Stimulated activated CD4-positive, alpha-beta T cell treated with anti-CD3 and anti-CD28 coated beads, Interleukin-2, amount 100 ng/mL, for 4 hours (primary cell): ENCODE results near the gene FOLR2.

Experiments used
- DNase-seq: peaks from one replicate; pipeline ENCODE4 v3.0.0-alpha.2; 2020; ENCODE audit warnings: low read depth

FOLR2 gene

DNA sequence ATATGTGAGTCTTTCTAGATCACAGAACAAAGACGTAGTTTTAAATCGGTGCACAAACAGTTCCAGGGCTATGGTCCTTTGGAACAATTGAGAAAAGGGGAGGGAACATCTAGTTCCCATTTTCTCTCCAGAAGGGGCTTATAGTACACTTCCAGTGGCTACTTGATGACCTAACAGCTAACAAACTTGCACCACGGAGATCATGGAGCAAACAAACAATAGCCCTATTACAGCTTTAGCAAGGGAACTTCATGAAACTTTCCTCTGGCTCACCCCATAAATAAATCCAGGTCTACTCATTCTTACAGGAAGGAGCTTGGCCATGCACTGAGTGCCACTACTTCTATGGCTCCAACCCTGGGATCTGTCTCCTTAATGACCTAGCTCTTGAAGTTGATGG lies 8.3 kb upstream of the FOLR2 start:
- DNase-seq = no peak

DNA sequence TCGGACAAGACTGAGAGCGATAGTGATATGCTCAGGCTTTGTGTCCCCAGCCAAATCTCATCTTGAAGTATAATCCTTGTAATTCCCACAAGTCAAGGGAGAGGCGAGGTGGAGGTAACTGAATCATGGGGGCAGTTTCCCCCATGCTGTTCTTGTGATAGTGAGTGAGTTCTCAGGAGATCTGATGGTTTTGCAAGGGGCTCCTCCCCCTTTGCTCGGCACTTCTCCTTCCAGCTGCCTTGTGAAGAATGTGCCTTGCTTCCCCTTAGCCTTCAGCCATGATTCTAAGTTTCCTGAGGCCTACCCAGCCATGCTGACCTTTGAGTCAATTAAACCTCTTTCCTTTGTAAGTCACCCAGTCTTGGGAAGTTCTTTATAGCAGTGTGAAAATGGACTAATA lies 7.5 kb upstream of the FOLR2 start:
- no peak for DNase-seq

- DNase-seq = no peak
These were observed 1.2 kb downstream of the FOLR2 start for GRCh38 chr11:72217841-72218240.

DNA sequence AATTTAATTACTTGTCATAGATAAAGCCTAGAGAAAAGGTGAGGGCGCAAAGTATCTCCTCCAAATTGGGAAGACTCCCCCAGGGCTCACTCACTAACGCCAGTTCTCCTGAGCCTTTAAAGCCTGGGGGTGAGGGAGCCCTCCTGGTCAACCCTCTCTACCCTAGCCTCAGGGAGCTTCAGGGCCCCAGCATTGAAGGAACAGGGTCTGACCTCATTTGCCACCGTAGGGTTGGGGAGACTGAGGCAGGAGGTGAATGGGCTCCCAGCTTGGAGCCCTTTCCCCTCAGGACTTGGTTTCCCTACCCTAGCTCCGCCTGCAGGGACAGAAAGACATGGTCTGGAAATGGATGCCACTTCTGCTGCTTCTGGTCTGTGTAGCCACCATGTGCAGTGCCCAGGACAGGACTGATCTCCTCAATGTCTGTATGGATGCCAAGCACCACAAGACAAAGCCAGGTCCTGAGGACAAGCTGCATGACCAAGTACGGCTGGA lies 1.7 kb downstream of the FOLR2 start:
- DNase-seq = no peak

GRCh38 chr11:72220696-72221363 lies 4.2 kb downstream of the FOLR2 start:
- DNase-seq = no peak

GRCh38 chr11:72221386-72222075 lies 4.9 kb downstream of the FOLR2 start:
- DNase-seq = no peak

DNA sequence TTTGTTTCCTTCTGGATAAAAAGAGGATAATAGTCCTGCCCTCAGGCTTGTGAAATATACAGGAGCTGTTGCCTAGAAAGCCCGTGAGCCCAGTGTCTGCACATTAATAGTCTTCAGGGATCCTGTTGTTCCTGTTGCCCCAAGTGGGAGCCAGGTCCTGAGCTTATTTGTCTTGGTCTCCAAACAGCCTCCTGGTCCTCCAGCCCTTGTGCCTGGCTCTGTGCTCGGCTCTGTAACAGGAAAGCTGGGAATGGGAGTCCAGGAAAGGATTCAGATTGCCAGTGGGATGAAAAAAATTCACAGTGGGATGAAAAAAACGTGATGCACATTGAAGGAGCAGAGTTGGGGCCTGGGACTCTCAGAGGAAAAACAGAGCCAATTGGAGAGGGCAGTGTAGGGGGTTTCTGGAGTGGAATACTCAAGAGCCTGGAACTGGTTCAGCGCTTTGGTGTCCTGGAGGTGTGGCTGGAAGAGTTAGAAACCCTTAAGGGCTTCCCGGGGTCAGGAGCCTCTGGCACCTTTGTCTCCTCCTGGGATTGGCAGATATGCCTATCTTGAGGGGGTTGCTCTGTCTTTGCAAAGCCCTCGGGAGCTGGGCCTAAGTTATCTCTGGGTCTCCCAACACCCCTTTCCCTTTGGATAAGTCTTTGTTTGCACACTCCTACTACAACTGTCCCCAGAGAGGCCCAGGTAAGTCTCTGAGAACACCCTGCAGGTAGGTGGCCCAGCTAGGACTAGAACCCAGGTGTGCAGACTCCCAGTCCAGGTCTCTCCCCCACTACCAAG lies 5.7 kb downstream of the FOLR2 start:
- no peak for DNase-seq

- peak; percentile 85 for DNase-seq
These were observed 6.5 kb downstream of the FOLR2 start for GRCh38 chr11:72222907-72223614.

GRCh38 chr11:72223615-72224563 lies 7.3 kb downstream of the FOLR2 start:
- peak; percentile 28 for DNase-seq

DNA sequence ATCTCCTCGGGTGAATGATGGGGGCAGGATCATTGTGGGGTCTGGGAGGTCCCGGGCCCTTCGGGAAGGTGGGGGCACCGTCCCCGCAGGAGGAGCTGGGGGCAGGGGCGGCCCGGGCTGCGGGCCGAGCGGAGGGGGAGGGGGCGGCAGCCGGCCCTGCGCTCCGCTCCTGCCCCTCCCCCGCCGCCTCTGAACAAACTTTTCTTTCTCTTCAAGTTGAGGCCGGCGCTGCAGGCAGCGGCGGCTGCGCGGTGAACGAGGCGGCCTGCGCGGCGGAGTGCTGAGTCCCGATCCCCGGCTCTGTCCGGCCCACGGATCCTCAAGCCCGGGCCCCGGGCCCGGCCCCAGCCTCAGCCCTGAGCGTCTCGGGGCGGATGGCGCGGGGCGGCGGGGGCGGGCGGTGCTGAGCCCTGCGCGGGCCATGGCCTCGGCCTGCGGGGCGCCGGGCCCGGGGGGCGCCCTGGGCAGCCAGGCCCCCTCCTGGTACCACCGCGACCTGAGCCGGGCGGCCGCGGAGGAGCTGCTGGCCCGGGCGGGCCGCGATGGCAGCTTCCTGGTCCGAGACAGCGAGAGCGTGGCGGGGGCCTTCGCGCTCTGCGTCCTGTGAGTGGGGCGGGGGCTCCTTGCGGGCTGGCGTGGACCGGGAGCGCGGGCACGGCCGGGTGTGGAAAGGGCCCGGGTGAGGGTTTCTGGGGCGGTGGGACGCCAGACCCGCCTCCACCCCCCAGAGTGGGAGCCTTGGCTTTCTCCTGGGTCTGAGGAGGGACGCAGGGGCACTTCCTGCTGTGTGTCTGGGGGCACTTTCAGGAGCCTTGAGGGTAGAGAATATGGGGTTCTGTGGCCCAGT lies 8.2 kb downstream of the FOLR2 start, which contains the start of gene INPPL1:
TSS of gene INPPL1 (plus strand) at position 204 of the 847 bp plus-strand sequence. CDS start at position 422, 218 bp downstream.
- DNase-seq = peak; percentile 9

GRCh38 chr11:72225411-72225951 lies 8.9 kb downstream of the FOLR2 start:
- DNase-seq = no peak

DNA sequence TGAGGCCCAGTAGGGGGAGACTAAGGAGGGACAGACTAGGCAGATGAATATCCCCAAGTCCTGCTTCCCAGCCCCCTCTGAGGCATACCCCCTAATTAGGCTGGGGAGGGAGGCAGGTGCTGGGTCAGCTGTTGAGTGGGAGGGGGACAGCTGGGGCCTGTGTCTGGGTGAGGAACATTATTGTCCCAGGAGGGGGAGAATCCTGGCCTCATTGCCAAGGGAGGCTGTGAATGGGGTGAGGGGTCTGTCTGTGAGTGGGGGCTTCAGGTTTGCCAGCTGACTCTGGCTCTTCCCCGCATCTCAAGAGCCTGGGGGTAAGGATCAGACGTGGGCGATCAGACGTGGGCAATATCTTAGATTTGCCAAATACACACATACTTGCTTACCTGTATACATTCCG lies 10.1 kb downstream of the FOLR2 start:
- no peak for DNase-seq

GRCh38 chr11:72227316-72228228 lies 11.0 kb downstream of the FOLR2 start:
- DNase-seq = no peak

DNA sequence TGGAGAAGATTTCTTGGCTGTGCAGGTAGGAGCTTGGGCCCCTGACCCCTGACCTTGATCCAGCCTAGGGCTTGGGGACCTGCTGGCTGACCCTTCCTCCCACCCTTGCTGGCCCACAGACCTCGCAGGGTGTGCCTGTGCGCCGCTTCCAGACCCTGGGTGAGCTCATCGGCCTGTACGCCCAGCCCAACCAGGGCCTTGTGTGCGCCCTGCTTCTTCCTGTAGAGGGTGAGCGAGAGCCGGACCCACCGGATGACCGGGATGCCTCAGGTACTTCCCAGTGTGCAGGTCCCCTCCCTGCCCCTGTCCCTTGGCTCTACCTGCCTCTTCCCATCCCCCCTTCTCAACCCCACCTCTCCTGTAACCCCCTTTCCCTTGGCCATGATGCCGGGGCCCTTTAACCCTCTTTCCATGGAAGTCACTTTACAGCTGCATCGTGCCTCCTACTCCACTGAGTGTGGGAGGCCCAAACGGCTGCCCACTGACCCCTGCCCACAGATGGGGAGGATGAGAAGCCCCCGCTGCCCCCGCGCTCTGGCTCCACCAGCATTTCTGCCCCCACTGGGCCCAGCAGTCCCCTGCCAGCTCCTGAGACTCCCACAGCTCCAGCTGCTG lies 11.7 kb downstream of the FOLR2 start:
- no peak for DNase-seq

DNA sequence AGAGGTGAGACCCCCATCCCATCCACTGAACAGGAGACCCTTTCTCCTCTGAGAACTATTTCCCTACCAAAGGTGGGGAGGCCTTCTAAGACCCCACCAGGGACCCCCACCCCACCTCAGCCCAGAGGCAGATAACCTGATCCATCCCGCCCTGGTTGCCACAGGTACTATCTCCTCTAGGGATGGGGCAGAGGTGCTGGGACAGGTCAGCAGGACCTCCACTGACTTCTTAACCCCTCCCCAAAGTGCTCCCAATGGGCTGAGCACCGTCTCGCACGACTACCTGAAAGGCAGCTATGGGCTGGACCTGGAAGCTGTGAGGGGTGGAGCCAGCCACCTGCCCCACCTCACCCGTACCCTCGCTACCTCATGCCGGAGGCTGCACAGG lies 12.2 kb downstream of the FOLR2 start:
- no peak for DNase-seq

DNA sequence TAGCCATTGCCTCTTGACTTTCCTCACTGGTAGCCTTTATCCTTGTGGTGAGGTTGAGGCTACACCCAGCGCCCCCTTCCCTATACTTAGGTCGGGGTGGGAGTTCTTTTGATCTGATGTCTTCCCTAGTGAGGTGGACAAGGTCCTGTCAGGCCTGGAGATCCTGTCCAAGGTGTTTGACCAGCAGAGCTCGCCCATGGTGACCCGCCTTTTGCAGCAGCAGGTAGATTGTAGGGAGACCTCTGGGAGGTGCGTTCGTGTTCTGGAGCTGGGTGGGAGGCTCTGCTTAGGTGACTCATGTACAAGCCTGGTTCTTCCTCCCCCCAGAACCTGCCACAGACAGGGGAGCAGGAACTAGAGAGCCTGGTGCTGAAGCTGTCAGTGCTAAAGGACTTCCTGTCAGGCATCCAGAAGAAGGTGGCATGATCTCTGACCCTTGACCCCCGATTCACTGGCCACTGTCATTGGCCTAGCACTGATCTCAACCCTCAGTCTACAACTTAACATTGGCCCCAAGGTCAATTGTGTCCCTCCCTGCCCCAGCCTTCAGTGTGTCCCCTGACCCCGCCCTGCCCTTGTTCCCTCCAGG lies 12.8 kb downstream of the FOLR2 start:
- no peak for DNase-seq

DNA sequence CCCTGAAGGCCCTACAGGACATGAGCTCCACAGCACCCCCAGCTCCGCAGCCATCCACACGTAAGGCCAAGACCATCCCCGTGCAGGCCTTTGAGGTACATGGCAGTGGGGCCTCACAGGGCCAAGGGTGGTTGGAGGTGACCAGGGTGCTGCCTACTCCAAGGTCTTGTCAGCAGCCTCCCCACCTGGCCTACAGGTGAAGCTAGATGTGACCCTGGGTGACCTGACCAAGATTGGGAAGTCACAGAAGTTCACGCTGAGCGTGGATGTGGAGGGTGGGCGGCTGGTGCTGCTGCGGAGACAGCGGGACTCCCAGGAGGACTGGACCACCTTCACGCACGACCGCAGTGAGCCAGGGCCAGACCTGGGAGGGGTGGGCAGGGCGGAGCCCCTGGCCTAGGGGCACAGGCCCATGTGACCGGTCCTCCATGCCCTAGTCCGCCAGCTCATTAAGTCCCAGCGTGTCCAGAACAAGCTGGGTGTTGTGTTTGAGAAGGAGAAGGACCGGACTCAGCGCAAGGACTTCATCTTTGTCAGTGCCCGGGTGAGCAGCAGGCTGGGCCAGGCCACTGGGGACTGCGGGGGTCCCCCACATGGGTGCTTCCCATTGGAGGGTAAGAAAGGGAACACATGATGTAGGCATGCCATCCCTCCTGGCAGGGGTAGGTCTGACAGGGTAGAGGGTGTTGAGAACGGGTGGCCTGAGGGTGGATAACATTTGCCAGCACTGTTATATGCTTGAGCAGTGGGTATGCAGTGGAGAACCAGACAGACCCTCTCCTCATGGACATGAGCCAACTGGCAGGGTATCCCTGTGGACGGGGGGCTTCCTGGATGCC lies 13.6 kb downstream of the FOLR2 start:
- no peak for DNase-seq
